Gastrocnemius medialis (tissue), 4 donors: ENCODE results near the gene FAM117A.

Experiments used
- POLR2A ChIP-seq, 2 donors: fragments of 450-650 bp; IDR thresholded peaks; one replicate each; pipeline ENCODE4 v1.6.1; 2017; ENCODE audit warnings: antibody characterized with exemption in 2 of 2, mild to moderate bottlenecking in 2 of 2, moderate library complexity in 2 of 2
- TF ChIP-seq, protein P1 (sequence below), 5 experiments: fragments of 450-650 bp in 3 of 5; fragments of 200-600 bp in 2 of 5; sonication (generic) in 2 of 5; IDR thresholded peaks in 4 of 5; conservative IDR thresholded peaks in 1 of 5; 1 replicate in 4 of 5; 2 replicates in 1 of 5; pipeline ENCODE4 v1.5.1; 2016 to 2019; ENCODE audit warnings: antibody characterized with exemption in 5 of 5, mild to moderate bottlenecking in 3 of 5, moderate library complexity in 3 of 5

DNA sequence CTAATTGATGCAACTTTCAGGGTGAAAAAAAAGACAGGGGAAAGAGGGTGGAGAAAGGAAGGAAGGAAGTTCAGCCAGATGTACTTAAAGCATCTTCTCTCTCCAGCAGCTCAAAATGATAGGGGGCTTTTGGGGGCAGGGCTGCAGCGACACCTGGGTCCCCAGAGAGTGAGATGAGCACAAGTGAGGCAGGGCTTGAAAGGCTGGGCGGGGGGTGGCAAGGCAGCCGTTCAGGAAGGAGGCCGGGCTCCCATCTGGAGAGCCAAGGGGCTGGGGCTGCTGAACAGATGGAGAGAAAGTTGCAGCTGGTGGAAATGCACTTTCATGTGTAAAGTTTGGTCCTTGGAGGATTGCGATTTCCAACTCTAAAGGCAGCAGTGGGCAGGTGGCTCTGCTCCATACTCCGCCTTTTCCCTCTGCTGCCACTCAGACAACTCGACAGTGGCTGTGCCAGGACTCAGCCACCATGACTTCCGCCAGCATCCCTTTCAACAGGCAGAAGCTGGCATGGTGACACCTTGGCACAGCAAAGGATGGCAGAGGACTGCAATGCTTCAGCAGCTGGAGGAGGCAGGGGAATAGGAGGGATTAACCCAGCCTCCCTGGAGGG is 63.9 kb downstream of the FAM117A start:
- TF ChIP-seq POLR2A (IDR thresholded peaks at IDR 0.05), result no peak
- TF ChIP-seq, protein P1, sequence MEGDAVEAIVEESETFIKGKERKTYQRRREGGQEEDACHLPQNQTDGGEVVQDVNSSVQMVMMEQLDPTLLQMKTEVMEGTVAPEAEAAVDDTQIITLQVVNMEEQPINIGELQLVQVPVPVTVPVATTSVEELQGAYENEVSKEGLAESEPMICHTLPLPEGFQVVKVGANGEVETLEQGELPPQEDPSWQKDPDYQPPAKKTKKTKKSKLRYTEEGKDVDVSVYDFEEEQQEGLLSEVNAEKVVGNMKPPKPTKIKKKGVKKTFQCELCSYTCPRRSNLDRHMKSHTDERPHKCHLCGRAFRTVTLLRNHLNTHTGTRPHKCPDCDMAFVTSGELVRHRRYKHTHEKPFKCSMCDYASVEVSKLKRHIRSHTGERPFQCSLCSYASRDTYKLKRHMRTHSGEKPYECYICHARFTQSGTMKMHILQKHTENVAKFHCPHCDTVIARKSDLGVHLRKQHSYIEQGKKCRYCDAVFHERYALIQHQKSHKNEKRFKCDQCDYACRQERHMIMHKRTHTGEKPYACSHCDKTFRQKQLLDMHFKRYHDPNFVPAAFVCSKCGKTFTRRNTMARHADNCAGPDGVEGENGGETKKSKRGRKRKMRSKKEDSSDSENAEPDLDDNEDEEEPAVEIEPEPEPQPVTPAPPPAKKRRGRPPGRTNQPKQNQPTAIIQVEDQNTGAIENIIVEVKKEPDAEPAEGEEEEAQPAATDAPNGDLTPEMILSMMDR (IDR thresholded peaks at IDR 0.05 in 4 of 5, conservative IDR thresholded peaks at IDR 0.05 in 1 of 5), result no peak
